Testis (tissue), 3 donors: ENCODE data around the gene ZSCAN21. TPM values are rescaled to one million over a fixed set of nuclear protein-coding genes. Genes with fewer than 3 reads are reported as not detected.

ENCODE experiments used
- DNase-seq: peaks from one replicate; pipeline ENCODE4 v3.0.0-alpha.2; 2019
- H3K27ac ChIP-seq, 2 donors: fragments of 200-600 bp; sonication (generic); one replicate each; pipeline ENCODE4 v1.5.1; 2019
- H3K27me3 ChIP-seq: fragments of 200-600 bp; sonication (generic); one replicate; pipeline ENCODE4 v1.5.1; 2019
- H3K36me3 ChIP-seq: fragments of 200-600 bp; sonication (generic); one replicate; pipeline ENCODE4 v1.5.1; 2017; ENCODE audit warnings: low read depth; ENCODE audit errors: missing control alignments
- H3K4me1 ChIP-seq: fragments of 200-600 bp; sonication (generic); one replicate; pipeline ENCODE4 v1.5.1; 2019
- H3K4me3 ChIP-seq, 2 donors: fragments of 200-600 bp; sonication (generic); one replicate each; pipeline ENCODE4 v1.5.1; 2017 to 2019
- H3K9me3 ChIP-seq: fragments of 200-600 bp; sonication (generic); one replicate; pipeline ENCODE4 v1.5.1; 2017
- CTCF ChIP-seq, 3 experiments: fragments of 450-650 bp in 2 of 3; fragments of 200-600 bp in 1 of 3; sonication (generic) in 1 of 3; IDR thresholded peaks; one replicate each; pipeline ENCODE4 v1.5.1; 2016 to 2019; ENCODE audit warnings: antibody characterized with exemption in 3 of 3, mild to moderate bottlenecking in 2 of 3, moderate library complexity in 1 of 3
- POLR2A ChIP-seq: fragments of 450-650 bp; IDR thresholded peaks from one replicate; pipeline ENCODE4 v1.6.1; 2017; ENCODE audit warnings: antibody characterized with exemption, mild to moderate bottlenecking, moderate library complexity
- WGBS, 2 donors: methylation state at CpG; one replicate each; pipeline ENCODE4 v1.1.5; 2018; 5-methylcytosine and 5-hydroxymethylcytosine counted together
- intact Hi-C: fragments of 100-400 bp; cut with DNase I; formaldehyde crosslinking; loops from one replicate; pipeline ENCODE4 v1.15.1; 2023; ENCODE audit warnings: low total_unique reads
- polyA plus RNA-seq: library from polyadenylated mRNA; stranded (reverse); fragments of 350-450 nt; fragmentation: Illumina TruSeq; extraction: RNeasy Lipid Tissue Mini Kit (QIAGEN cat#74804); gene quantifications from one replicate; pipeline ENCODE4 v1.2.3, GENCODE V29; 2014; ENCODE audit warnings: low read depth, low replicate concordance; ENCODE audit not compliant: insufficient read depth
- total RNA-seq, 2 donors: library from RNA; depleted of rRNA; stranded (reverse); fragments of >200 nt; gene quantifications; one replicate each; pipeline ENCODE4 v1.2.3, GENCODE V29; 2016

The ZSCAN21 gene
- total and polyA plus RNA-seq, 3 donors from 2014 or later, result 21.3 to 50.3 (median 36.3) TPM

GRCh38 chr7:100019908-100020307 is 29.7 kb upstream of the ZSCAN21 start:
- H3K4me1 ChIP-seq, result peaks cover 33% of the 10 kb centered on the region
- H3K27ac ChIP-seq, result no peak overlapping the region
- no peak overlapping the region for H3K4me3 ChIP-seq
- no peaks in the 10 kb centered on the region for H3K36me3 ChIP-seq
- intact Hi-C loops, result no loop called here
- WGBS, 2 donors, result 72 to 76% methylated on average over 7 of the region's 7 CpGs
- DNase-seq, result no peak
- H3K27me3 ChIP-seq, result no peaks in the 10 kb centered on the region
- TF ChIP-seq CTCF (IDR thresholded peaks at IDR 0.05), result no peak
- no peak for TF ChIP-seq POLR2A
- no peaks in the 10 kb centered on the region for H3K9me3 ChIP-seq

GRCh38 chr7:100021297-100021696 is 28.3 kb upstream of the ZSCAN21 start:
- 92 to 93% methylated on average over 3 of the region's 3 CpGs for WGBS, 2 donors
- H3K27me3 ChIP-seq, result no peaks in the 10 kb centered on the region
- intact Hi-C loops, result no loop called here
- DNase-seq, result no peak
- no peaks in the 10 kb centered on the region for H3K36me3 ChIP-seq
- no peak overlapping the region for H3K4me3 ChIP-seq
- H3K27ac ChIP-seq, result no peak overlapping the region
- TF ChIP-seq CTCF (IDR thresholded peaks at IDR 0.05), result no peak
- H3K9me3 ChIP-seq, result no peaks in the 10 kb centered on the region
- peaks cover 31% of the 10 kb centered on the region for H3K4me1 ChIP-seq

GRCh38 chr7:100022621-100023020 is 27.0 kb upstream of the ZSCAN21 start:
- H3K27ac ChIP-seq, result no peak overlapping the region
- WGBS, 2 donors, result 71 to 83% methylated on average over 5 of the region's 5 CpGs

GRCh38 chr7:100023526-100023925 is 26.0 kb upstream of the ZSCAN21 start:
- Histone ChIP-seq H3K27ac (no peak overlapping the region), H3K4me1 (peaks cover 17% of the 10 kb centered on the region), H3K4me3 (no peak overlapping the region), H3K36me3 (no peaks in the 10 kb centered on the region), H3K9me3 (no peaks in the 10 kb centered on the region), H3K27me3 (no peaks in the 10 kb centered on the region)
- intact Hi-C loops, result no loop called here
- TF ChIP-seq CTCF (IDR thresholded peaks at IDR 0.05) (no peak), POLR2A (no peak)
- DNase-seq, result no peak
- 91 to 94% methylated on average over 12 of the region's 12 CpGs for WGBS, 2 donors

More at GRCh38 chr7:100022621-100023020, 27.0 kb upstream of the ZSCAN21 start:
- Histone ChIP-seq H3K9me3 (no peaks in the 10 kb centered on the region), H3K27me3 (no peaks in the 10 kb centered on the region), H3K36me3 (no peaks in the 10 kb centered on the region), H3K4me1 (peaks cover 19% of the 10 kb centered on the region), H3K4me3 (no peak overlapping the region)
- TF ChIP-seq CTCF (IDR thresholded peaks at IDR 0.05) (no peak), POLR2A (no peak)
- no peak for DNase-seq
- intact Hi-C loops, result no loop called here

GRCh38 chr7:100024020-100024619 is 25.5 kb upstream of the ZSCAN21 start:
- no peak overlapping the region for H3K4me3 ChIP-seq
- TF ChIP-seq POLR2A (no peak), CTCF (IDR thresholded peaks at IDR 0.05) (no peak)
- no peak overlapping the region for H3K27ac ChIP-seq
- no peak for DNase-seq
- H3K4me1 ChIP-seq, result peaks cover 12% of the 10 kb centered on the region
- WGBS, 2 donors, result 82 to 83% methylated on average over 12 of the region's 12 CpGs
- H3K27me3 ChIP-seq, result no peaks in the 10 kb centered on the region
- no peaks in the 10 kb centered on the region for H3K9me3 ChIP-seq
- intact Hi-C loops, result no loop called here
- no peaks in the 10 kb centered on the region for H3K36me3 ChIP-seq
